SKM-1 (cell line): Measurements from ENCODE around the gene TFCP2.

ENCODE experiments used
- DNase-seq: peaks from one replicate; lab custom pipeline; 2025; ENCODE audit not compliant: unreplicated experiment; lab: John Stamatoyannopoulos, UW

The TFCP2 gene

DNA sequence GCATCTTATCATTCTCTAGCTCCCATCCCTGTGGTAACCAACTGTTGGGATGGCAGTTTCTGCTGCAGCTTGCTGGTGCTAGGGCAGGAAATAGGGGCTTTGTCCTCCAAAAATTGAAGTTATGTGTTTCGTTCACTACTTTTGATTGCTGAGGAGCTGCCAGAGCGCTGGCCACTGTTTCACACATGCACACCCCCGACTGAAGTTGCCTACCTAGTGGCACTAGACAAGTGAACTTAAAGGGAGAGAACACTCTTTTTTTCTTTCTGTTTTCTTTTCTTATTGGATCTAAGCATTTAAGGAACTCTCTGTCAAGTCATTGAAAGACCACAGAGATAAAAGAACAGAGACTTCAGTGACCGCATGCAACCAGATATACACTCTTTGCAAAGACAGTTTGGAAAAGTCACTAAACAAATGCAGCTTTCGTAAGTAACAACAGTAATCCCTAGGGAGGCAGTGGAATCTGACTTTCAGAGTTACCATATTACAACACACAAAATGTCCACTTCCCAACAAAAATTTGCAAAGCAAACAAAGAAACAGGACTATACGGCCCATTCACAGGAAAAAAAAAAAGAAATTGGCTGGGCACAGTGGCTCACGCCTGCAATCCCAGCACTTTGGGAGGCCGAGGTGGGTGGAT is 12.0 kb downstream of the TFCP2 start:
- no peak for DNase-seq

DNA sequence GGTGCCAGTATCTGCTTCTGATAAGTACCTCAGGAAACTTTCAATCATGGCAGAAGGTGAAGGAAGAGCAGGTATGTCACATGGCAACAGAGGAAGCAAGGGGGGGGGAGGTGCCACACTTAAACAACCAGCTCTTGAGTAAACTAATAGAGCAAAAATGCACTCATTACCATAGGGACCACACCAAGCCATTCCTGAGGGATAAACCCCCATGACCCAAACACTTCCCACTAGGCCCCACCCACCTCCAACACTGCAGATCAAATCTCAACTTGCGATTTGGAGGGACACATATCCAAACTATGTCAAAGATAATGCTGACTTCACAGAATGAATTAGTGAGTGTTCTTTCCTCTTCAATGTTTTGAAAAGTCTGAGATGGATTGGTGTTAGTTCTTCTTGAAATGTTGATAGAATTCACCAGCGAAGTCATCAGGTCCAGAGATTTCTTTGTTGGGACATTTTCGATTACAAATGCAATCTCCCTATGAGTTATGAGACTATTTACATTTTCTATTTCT is 16.6 kb downstream of the TFCP2 start:
- no peak for DNase-seq

DNA sequence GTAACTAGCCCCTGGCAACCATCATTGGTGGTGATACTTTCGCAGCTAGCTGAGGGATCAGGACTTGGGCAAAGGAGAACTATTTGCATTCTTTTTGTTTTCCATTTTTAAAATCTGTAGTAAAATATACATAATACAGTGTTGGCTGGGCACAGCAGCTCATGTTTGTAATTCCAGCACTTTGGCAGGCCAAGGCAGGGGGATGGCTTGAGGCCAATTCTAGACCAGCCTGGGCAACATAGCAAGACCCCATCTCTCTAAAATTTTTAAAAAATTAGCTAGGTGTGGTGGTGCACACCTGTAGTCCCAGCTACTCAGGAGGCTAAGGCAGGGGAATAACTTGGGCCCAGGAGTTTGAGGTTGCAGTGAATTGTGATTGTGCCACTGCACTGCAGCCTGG is 20.0 kb downstream of the TFCP2 start:
- DNase-seq, result no peak

DNA sequence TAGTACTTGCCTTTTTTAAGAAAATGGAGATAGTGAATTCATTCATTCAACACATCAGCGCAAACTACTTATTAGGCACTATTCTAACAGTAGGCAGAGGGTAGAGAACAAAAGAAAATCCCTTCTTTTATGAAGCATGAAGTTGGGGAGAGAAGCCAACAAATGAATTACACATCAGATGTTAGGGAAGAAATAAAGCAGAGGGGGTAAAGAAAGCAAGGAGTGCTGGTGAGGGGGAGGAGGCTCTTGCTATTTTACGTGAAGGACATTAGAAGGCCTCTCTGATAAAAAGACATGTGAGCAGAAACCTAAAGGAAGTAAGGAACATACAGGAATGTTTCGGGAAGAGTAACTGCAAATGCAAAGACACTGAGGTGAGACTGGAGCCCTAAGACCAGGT is 22.2 kb downstream of the TFCP2 start:
- DNase-seq, result no peak

DNA sequence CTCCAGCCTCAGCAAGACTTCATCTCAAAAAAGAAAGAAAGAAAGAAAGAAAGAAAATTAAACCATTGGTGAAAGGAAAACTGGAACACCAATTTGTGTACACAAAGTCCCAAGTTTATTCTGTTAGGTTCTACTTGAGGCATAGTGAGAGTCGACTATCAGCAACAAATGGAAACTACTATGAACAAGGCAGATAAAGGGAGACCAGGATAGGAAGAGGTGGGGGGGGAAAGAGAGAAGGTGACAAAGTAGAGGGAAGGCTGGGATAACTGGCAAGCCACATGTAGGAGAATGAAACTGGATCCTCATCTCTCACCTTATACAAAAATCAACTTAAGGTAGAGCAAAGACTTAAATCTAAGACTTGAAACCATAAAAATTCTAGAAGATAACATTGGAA is 25.6 kb downstream of the TFCP2 start:
- DNase-seq, result no peak

DNA sequence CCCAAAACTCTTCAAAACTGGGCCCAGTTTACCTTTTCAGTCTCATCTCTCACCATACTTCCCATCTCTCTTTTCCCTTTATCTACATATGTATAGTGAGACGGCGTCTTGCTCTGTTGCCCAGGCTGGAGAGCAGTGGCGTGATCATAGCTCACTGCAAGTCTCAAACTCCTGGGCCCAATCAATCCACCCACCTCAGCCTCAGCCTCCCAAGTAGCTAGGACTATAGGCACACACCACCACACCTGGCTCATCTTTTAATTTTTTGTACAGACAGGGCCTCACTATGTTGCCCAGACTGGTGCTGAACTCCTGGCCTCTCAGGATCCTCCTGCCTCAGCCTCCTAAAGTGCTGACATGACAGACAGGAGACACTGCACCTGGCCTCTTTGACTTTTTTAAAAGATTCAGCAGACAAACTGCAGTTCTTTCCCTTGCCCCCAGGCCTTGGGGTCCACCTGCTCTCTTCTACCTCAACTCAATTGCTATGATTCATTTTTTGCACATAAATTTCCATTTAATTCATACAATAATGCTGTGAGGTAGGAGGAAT is 33.6 kb downstream of the TFCP2 start:
- DNase-seq, result no peak

DNA sequence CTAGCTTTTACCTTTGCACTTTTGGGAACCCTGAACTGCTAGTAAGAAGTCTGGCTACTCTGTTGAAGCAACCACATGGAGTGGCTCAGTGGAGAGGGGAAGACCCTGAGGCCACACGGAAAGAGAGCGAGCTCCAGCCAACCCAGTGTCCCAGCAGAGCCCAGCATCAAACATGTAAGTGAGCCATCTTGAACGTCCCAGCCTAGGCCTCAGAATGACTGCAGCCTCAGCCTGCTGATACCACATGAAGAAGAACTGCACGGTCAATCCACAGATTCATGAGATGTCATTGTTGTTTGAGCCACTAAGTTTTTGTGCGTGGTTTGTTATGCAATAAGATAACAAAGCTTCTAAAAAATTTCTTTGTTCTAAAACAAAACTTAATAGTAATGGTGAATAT is 40.2 kb downstream of the TFCP2 start:
- no peak for DNase-seq

DNA sequence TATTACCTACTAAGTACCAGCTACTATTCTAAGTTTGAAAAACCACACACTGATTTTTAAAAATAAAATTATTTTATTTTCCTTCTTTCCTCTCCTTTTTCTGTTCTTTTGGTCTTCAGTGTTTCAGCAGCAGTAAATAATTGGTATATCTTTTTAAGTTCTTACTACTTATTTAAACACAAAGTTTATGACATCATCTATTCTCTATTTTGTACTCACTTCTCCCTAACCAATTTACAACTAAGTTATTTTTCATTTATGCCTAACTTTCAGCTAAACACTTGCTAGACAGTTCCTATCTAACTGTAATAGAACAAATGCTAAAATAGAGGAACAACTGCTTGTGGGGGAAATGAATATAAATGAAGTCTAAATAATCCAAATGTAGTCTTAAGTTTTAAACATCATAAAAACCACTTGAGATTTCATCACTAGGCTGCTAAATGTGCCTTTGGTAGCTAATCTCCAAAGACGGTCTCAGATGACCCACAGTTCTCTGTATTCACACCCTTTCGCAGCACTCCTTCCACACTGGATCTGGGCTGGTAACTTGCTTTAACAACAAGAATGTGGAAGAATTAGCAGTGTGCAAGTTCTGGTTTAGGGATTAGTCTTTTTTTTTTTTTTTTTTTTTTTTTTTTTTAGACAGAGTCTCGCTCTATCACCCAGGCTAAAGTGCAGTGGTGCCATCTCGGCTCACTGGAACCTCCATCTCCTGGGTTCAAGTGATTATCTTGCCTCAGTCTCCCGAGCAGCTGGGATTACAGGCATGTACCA is 41.0 kb downstream of the TFCP2 start:
- DNase-seq, result no peak

DNA sequence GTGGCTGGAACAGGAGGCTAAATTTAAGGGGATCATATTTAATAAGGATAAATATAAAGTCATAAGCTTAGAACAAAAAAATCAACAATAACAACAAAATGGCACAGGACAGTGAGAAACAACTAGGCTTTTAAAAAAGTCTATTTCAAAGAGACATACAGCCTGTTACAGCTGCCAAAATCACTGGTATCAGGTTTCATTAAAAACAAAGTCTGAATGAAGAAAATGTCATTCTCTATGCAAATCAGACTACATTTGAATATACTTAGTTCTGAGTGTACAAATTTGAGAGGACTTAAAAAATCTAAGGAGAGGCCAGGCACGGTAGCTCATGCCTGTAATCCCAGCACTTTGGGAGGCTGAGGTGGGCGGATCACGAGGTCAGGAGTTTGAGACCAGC is 44.0 kb downstream of the TFCP2 start:
- no peak for DNase-seq

DNA sequence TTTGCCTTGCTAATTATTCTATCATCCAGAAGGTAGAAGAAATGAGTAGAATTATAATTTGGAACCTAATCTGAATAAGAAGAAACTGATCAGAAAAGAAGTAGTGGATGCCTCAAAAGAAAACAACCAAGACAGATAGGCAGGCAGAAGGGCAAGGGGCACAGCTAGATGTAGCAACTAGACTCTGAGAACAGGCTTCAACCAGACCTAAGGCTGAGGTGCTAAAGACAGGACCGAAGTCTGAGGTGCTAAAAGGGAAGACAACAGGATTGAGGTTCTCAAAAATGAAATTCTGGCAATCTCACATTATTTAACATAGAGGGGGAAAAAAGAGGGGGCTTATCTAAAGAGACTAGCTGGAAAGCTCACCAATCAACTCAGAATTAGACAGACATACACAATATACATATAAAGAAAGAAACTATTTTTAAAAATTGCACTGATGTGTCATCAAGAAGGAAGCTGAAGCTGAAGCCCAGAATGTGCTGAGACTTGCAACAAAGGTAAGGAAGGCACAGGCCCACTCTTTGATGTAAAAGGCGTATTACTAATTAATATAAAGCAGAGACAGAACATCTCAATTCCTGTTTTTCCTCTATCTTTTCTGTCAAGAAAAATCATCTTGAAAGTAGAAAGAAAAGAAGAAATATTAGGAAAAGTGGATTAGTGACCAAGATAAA is 45.7 kb downstream of the TFCP2 start:
- DNase-seq, result no peak

DNA sequence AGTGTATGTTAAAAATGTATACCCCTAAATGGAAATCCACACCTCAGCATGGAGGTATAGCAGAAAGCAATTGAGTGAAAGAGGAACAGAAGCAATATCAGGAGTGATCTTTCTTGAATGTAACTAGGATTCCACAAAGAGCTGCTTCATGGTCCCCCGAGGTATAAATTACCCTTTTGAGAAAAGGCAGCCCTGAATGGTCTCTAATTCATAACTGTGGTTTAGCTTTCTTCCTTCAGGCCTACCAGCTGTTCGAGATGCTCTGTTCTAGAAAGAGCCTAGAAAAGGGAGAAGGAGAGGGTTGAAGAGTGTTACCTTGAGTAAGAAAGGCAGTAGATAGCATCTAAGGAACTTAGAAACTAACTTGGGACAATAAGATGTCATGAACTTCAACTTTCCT is 46.6 kb downstream of the TFCP2 start:
- no peak for DNase-seq

DNA sequence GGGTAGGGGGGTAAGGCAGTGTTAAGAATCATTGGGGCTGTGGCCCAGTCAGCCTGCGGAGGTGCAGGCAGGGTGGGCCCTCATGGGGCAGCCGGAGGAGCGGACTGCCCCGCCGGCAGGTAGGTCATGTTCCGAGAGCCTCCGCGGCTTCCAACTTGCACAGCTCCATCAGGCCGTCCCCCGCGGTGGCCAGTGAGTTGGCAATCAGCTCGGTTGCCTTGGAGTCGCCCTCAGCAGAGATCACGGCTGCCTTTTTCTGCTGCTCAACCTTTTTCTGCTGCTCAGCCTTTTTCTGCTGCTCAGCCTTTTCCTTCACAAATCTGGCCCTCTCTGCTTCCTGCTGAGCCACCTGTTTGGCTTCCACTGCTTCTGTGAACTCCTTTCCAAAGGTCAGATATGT is 48.4 kb downstream of the TFCP2 start:
- DNase-seq, result no peak

DNA sequence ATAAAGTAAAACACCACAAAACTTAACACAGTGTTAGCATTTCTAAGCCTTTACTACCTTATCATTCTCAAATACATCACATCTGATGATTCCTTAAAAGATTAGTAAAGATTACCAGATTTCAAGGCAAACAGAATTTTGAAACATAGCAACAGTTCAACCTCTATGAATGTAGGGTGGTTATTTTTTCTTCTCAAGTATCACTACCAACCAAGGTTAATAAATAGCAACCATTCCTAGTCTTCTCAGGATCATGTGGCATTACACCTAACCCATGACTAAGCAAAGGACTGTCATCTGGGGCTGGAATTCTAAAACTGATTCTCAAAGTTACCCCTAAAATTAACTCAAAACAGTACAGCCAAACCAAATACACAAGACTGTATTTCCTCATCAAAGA is 50.1 kb downstream of the TFCP2 start:
- no peak for DNase-seq

DNA sequence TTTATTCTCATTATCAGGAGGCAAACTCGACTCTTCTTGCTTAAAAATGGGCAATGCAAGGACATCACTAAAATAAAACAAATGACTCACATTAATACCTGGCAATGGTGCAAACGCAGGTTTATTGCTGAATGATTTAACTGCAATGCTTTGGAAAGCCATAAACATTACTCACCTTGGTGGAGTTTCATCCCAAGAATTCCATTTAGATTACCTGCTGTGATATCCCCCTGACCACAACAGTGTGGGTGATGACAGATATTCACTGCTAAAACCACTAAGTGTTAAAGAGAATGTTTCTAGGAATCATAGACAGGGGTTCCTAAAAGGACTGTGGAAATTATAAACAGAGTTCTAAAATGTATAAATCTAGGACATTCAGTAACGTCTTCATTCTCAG is 54.2 kb downstream of the TFCP2 start:
- DNase-seq, result no peak

DNA sequence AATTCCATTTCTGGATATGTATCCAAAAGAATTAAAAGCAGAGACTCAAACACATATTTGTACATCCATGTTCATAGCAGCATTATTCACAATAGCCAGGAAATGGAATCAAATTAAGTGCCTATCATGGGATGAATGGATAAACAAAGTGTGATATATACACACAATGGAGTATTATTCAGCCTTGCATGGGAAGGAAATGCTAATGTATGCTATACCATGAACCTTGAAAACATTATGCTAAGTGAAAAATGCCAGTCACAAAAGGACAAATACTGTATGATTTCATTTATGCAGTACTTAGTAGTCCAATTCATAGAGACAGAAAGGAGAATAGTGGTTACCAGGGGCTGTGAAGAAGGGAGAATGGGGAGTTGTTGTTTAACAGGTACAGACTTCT is 57.4 kb downstream of the TFCP2 start:
- DNase-seq, result no peak

DNA sequence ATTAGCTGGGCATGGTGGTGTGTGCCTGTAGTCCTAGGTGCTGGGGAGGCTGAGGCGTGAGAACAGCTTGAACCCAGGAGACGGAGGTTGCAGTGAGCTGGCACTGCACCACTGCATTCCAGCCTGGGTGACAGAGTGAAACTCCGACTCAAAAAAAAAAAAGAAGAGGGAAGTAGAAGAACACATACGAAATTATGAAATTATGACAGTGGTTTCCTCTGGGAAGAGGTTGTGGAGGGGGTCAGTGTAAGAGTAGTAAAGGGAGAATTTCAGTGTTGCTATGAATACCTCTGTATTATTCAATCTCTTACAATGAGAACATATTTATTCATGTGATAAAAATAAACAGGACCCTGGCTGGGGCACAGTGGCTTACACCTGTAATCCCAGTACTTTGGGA is 64.8 kb downstream of the TFCP2 start:
- DNase-seq, result no peak

DNA sequence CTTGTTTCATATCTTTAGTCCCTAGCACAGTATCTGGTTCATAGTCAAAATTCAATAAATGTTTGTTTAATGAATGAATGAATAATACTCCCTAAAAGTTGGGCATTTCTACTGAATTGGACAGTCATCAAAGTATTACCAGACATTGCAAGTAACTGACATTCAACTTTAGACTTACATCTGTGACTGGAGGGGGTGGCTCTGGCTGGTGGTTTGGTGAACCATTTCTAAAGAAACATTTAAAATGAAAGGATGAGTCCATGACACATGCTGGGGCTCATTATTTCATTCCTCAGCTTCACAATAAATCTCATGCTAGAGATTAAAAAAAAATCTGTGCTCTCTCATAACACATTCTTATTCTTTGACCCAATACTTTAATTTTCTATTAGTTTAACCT is 69.0 kb downstream of the TFCP2 start:
- DNase-seq, result no peak

DNA sequence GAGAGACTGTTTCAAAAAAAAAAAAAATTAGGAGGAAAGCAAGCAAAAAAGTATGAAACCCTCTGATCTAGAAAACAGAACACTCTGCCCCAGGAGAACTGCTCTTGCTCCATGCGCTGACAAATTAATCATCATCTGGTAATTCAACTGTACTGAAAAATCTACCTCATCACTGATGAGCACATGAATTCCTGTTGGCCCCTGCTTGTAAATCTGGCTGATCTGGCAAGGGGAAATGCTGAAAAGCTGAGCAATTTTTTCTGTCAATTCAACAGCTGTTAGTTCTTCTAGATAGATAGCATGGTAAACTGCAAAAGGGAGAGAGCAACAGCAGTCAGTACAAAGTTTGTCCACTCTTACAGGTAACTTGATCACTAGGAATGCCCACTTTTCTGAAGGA is 74.3 kb downstream of the TFCP2 start:
- DNase-seq, result no peak

DNA sequence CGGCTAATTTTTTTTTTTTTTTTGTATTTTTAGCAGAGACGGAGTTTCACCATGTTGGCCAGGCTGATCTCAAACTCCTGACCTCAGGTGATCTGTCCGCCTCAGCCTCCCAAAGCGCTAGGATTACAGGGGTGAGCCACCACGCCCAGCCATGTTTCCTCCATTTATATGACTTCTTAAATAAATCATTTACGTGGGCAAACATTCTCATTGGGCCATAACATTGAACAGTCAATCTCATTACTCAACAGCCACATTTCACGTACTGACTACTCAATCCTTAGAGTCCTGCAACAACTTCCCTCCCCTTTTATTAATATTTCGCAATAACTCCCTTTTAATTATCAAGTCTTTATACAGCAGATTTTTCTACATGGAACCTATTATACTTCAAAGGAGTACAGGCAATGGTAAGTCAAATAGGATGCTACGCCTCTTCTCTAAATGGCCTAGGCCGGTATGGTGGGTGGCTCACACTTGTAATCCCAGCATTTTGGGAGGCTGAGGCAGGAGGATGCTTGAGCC is 82.2 kb downstream of the TFCP2 start:
- DNase-seq, result no peak

DNA sequence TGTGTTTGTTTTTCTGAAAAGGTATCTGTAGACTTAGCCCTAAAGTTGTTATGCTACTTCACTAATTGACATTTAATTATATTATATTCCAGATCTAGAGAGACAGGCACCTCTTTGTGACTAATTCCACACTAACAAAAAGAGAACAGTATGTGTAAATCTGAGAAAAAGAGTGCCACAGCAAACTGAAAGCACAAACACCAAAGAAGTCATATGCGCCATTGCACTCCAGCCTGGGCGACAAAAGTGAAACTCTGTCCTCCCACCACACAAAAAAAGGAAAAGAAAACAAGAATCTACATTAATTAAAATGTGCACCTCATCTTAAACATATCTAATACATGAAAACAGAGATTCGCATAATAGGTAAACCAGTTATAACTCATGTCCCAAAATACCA is 85.1 kb downstream of the TFCP2 start:
- no peak for DNase-seq

DNA sequence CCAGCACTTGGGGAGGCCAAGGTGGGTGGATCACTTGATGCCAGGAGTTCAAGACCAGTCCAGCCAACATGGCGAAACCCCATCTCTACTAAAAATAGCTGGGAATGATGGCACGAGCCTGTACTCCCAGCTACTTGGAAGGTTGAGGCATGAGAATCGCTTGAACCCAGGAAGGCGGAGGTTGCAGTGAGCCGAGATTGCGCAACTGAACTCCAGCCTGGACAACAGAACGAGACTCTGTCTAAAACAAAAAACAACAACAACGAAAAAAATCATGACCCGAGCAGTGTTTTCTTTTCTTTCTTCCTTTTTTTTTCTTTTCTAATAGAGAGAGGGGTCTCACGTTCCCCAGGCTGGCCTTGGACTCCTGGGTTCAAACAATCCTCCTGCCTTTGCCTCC is 86.0 kb downstream of the TFCP2 start:
- no peak for DNase-seq

DNA sequence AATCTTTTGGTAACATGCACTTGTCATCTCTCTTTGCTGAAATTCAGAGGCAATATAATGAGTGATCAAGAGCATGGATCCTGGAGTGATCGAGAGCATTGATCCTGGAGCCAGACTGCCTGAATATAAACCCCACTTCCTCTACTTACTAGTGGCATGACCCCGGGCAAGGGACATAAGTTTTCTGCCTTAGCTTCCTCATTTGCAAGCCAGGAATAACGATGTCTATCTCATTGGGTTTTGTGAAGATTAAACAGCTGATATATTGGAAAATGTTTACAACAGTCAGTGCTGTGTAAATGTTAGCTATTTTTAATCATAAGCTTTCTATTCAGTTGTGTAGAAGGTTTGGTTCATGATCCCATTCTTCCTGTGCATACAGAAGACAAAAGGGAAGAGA is 87.2 kb downstream of the TFCP2 start:
- no peak for DNase-seq
